Measurements from ENCODE around the gene ADAMTSL3.

Gene ADAMTSL3

GRCh38 chr15:83816124-83816883 is 162.4 kb downstream of the ADAMTSL3 start:
- Histone ChIP-seq H3K9me3 (ENCODE audit: insufficient read depth, low read length) (no peaks in the 10 kb centered on the region), H3K9ac (ENCODE audit: insufficient read length, low read depth) (no peak overlapping the region), H3K36me3 (ENCODE audit: insufficient read depth, insufficient read length, low read length) (no peaks in the 10 kb centered on the region), H3K27me3 (ENCODE audit: insufficient read depth, insufficient read length) (no peaks in the 10 kb centered on the region), H3K4me3 (ENCODE audit: insufficient read length, low read depth) (no peak overlapping the region), H3K4me1 (ENCODE audit: insufficient read depth, insufficient read length) (no peaks in the 10 kb centered on the region)
- DNase-seq (ENCODE audit: low read depth, low spot score) = no peak
- TF ChIP-seq YY1 (IDR thresholded peaks at IDR 0.05; ENCODE audit: insufficient read depth, insufficient read length) = no peak
- TF ChIP-seq SUZ12 (IDR thresholded peaks at IDR 0.05; ENCODE audit: extremely low read depth, insufficient read depth, insufficient read length) = no peak
- no peak for TF ChIP-seq ZNF274 (IDR thresholded peaks at IDR 0.05; ENCODE audit: low read depth, low read length)

DNA sequence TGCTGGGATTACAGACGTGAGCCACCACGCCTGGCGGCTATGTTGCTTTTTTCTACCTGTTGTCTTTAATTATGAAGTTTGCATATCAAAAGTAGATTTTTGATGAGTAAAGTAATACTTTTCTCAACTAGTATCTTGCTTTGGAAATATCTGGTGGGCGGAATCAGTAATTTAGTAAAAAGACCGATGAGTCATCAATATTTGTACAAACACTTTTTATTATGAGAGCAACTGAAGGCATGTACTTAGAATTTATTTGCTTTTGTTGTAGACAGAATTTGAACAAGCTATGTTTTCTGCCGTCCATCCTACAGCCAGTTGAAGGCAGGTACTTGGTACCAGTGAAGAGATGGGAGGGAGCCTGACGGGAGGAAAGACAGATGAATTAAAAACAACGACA is 164.7 kb downstream of the ADAMTSL3 start:
- Histone ChIP-seq H3K9ac (ENCODE audit: insufficient read length, low read depth) (no peak overlapping the region), H3K9me3 (ENCODE audit: insufficient read depth, low read length) (no peaks in the 10 kb centered on the region; the same call in 1 of the 2 replicates), H3K27me3 (ENCODE audit: insufficient read depth, insufficient read length) (no peaks in the 10 kb centered on the region), H3K4me3 (ENCODE audit: insufficient read length, low read depth) (no peak overlapping the region), H3K36me3 (ENCODE audit: insufficient read depth, insufficient read length, low read length) (no peaks in the 10 kb centered on the region), H3K4me1 (ENCODE audit: insufficient read depth, insufficient read length) (no peaks in the 10 kb centered on the region)
- TF ChIP-seq SUZ12 (IDR thresholded peaks at IDR 0.05; ENCODE audit: extremely low read depth, insufficient read depth, insufficient read length) = no peak
- TF ChIP-seq YY1 (IDR thresholded peaks at IDR 0.05; ENCODE audit: insufficient read depth, insufficient read length) = no peak
- TF ChIP-seq ZNF274 (IDR thresholded peaks at IDR 0.05; ENCODE audit: low read depth, low read length) = no peak
- DNase-seq (ENCODE audit: low read depth, low spot score) = no peak

GRCh38 chr15:83830381-83830780 is 176.5 kb downstream of the ADAMTSL3 start:
- Histone ChIP-seq H3K36me3 (ENCODE audit: insufficient read depth, insufficient read length, low read length) (no peaks in the 10 kb centered on the region), H3K9me3 (ENCODE audit: insufficient read depth, low read length) (no peaks in the 10 kb centered on the region), H3K4me1 (ENCODE audit: insufficient read depth, insufficient read length) (no peaks in the 10 kb centered on the region), H3K4me3 (ENCODE audit: insufficient read length, low read depth) (no peak overlapping the region), H3K9ac (ENCODE audit: insufficient read length, low read depth) (no peak overlapping the region), H3K27me3 (ENCODE audit: insufficient read depth, insufficient read length) (no peaks in the 10 kb centered on the region)
- TF ChIP-seq ZNF274 (IDR thresholded peaks at IDR 0.05; ENCODE audit: low read depth, low read length) (no peak), SUZ12 (IDR thresholded peaks at IDR 0.05; ENCODE audit: extremely low read depth, insufficient read depth, insufficient read length) (no peak), YY1 (IDR thresholded peaks at IDR 0.05; ENCODE audit: insufficient read depth, insufficient read length) (no peak)
- no peak for DNase-seq (ENCODE audit: low read depth, low spot score)

DNA sequence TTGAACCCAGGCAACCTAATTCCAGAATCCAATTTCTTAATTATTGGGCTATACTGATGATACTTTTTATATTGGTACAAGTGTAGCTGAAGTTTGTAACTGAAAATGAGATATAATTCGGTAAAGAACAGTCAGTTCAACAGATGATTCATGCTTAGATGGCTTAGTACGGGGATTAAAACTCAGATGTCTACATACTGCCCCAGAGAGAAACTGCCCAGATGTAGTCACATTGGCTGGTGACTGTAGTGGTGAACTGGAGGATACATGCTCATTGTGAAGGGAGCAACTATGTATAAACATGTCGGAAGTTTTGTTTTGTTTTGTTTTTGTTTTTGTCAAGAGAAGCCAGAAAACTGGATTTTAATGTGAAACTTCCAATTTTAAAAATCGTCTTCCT is 179.6 kb downstream of the ADAMTSL3 start:
- H3K36me3 ChIP-seq (ENCODE audit: insufficient read depth, insufficient read length, low read length) = no peaks in the 10 kb centered on the region
- TF ChIP-seq ZNF274 (IDR thresholded peaks at IDR 0.05; ENCODE audit: low read depth, low read length) = no peak
- TF ChIP-seq YY1 (IDR thresholded peaks at IDR 0.05; ENCODE audit: insufficient read depth, insufficient read length) = no peak
- no peak for TF ChIP-seq SUZ12 (IDR thresholded peaks at IDR 0.05; ENCODE audit: extremely low read depth, insufficient read depth, insufficient read length)
- H3K4me1 ChIP-seq (ENCODE audit: insufficient read depth, insufficient read length) = no peaks in the 10 kb centered on the region
- no peaks in the 10 kb centered on the region for H3K9me3 ChIP-seq (ENCODE audit: insufficient read depth, low read length)
- DNase-seq (ENCODE audit: low read depth, low spot score) = no peak
- H3K9ac ChIP-seq (ENCODE audit: insufficient read length, low read depth) = no peak overlapping the region
- H3K27me3 ChIP-seq (ENCODE audit: insufficient read depth, insufficient read length) = no peaks in the 10 kb centered on the region
- H3K4me3 ChIP-seq (ENCODE audit: insufficient read length, low read depth) = no peak overlapping the region

- H3K9me3 ChIP-seq (ENCODE audit: insufficient read depth, low read length) = no peaks in the 10 kb centered on the region
- H3K36me3 ChIP-seq (ENCODE audit: insufficient read depth, insufficient read length, low read length) = no peaks in the 10 kb centered on the region
- no peaks in the 10 kb centered on the region for H3K4me1 ChIP-seq (ENCODE audit: insufficient read depth, insufficient read length)
- no peak for DNase-seq (ENCODE audit: low read depth, low spot score)
- no peak for TF ChIP-seq YY1 (IDR thresholded peaks at IDR 0.05; ENCODE audit: insufficient read depth, insufficient read length)
- no peak for TF ChIP-seq ZNF274 (IDR thresholded peaks at IDR 0.05; ENCODE audit: low read depth, low read length)
- no peak for TF ChIP-seq SUZ12 (IDR thresholded peaks at IDR 0.05; ENCODE audit: extremely low read depth, insufficient read depth, insufficient read length)
- no peak overlapping the region for H3K4me3 ChIP-seq (ENCODE audit: insufficient read length, low read depth)
- H3K27me3 ChIP-seq (ENCODE audit: insufficient read depth, insufficient read length) = no peaks in the 10 kb centered on the region
- H3K9ac ChIP-seq (ENCODE audit: insufficient read length, low read depth) = no peak overlapping the region
Observed at GRCh38 chr15:83835479-83835878, 181.6 kb downstream of the ADAMTSL3 start.

DNA sequence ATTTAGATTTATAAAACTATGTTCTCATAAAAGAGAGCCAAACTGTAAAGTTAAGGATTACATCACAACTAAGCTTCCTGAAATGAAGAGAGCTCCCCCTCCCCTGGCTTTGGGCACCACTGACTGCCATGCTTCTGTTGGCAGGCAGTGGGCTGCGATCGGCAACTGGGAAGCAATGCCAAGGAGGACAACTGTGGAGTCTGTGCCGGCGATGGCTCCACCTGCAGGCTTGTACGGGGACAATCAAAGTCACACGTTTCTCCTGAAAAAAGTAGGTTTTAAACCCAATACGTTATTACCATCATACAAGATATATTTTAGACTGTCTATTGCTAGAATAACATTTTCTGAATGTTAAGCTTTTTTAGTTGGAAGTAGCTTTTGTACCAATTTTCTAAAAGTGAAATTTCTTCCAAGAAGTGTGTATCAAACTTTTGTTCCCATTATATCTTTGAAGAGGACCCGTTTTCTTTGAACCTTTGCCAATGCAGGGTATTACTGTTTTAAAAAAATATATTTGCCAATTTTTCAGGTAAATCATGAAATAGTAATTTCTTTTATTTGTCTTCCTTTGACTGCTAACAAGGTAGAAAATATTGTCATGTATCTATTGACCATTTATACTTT is 184.1 kb downstream of the ADAMTSL3 start:
- H3K4me3 ChIP-seq (ENCODE audit: insufficient read length, low read depth) = no peak overlapping the region
- no peak for TF ChIP-seq SUZ12 (IDR thresholded peaks at IDR 0.05; ENCODE audit: extremely low read depth, insufficient read depth, insufficient read length)
- TF ChIP-seq ZNF274 (IDR thresholded peaks at IDR 0.05; ENCODE audit: low read depth, low read length) = no peak
- no peak for TF ChIP-seq YY1 (IDR thresholded peaks at IDR 0.05; ENCODE audit: insufficient read depth, insufficient read length)
- no peak overlapping the region for H3K9ac ChIP-seq (ENCODE audit: insufficient read length, low read depth)
- H3K4me1 ChIP-seq (ENCODE audit: insufficient read depth, insufficient read length) = no peaks in the 10 kb centered on the region
- no peaks in the 10 kb centered on the region for H3K36me3 ChIP-seq (ENCODE audit: insufficient read depth, insufficient read length, low read length)
- no peaks in the 10 kb centered on the region for H3K27me3 ChIP-seq (ENCODE audit: insufficient read depth, insufficient read length)
- peak; percentile 30 for DNase-seq (ENCODE audit: low read depth, low spot score)
- no peaks in the 10 kb centered on the region for H3K9me3 ChIP-seq (ENCODE audit: insufficient read depth, low read length)

- no peak overlapping the region for H3K9ac ChIP-seq (ENCODE audit: insufficient read length, low read depth)
- no peak for DNase-seq (ENCODE audit: low read depth, low spot score)
- TF ChIP-seq YY1 (IDR thresholded peaks at IDR 0.05; ENCODE audit: insufficient read depth, insufficient read length) (no peak), SUZ12 (IDR thresholded peaks at IDR 0.05; ENCODE audit: extremely low read depth, insufficient read depth, insufficient read length) (no peak), ZNF274 (IDR thresholded peaks at IDR 0.05; ENCODE audit: low read depth, low read length) (no peak)
- no peak overlapping the region for H3K4me3 ChIP-seq (ENCODE audit: insufficient read length, low read depth)
- no peaks in the 10 kb centered on the region for H3K36me3 ChIP-seq (ENCODE audit: insufficient read depth, insufficient read length, low read length)
- H3K27me3 ChIP-seq (ENCODE audit: insufficient read depth, insufficient read length) = no peaks in the 10 kb centered on the region
- H3K4me1 ChIP-seq (ENCODE audit: insufficient read depth, insufficient read length) = no peaks in the 10 kb centered on the region
- no peaks in the 10 kb centered on the region for H3K9me3 ChIP-seq (ENCODE audit: insufficient read depth, low read length)
Observed at GRCh38 chr15:83838763-83839162, 184.8 kb downstream of the ADAMTSL3 start.
